ENCODE results near the gene DIAPH2.
"Not testable (repeated sequence)": the region's sequence is repeated elsewhere in the genome, so short reads cannot be mapped to it uniquely, and the experiment has no call there.

Gene DIAPH2

GRCh38 chrX:96719161-96719875 is 34.7 kb downstream of the DIAPH2 start:
- DNase-seq (ENCODE audit: low spot score) = no peak

- no peak for DNase-seq (ENCODE audit: low spot score)
Measured at GRCh38 chrX:96721354-96721753, 36.7 kb downstream of the DIAPH2 start.

GRCh38 chrX:96722781-96723180 is 38.1 kb downstream of the DIAPH2 start:
- no peak for DNase-seq (ENCODE audit: low spot score)

- DNase-seq (ENCODE audit: low spot score) = no peak
Measured at GRCh38 chrX:96729053-96729452, 44.4 kb downstream of the DIAPH2 start.

- no peak for DNase-seq (ENCODE audit: low spot score)
Measured at GRCh38 chrX:96729868-96730643, 45.4 kb downstream of the DIAPH2 start.

- DNase-seq (ENCODE audit: low spot score) = not testable (repeated sequence)
Measured at GRCh38 chrX:96731000-96731399, 46.4 kb downstream of the DIAPH2 start.

GRCh38 chrX:96743367-96744073 is 58.9 kb downstream of the DIAPH2 start:
- DNase-seq (ENCODE audit: low spot score) = no peak

- DNase-seq (ENCODE audit: low spot score) = no peak
Measured at GRCh38 chrX:96752781-96753180, 68.1 kb downstream of the DIAPH2 start.

GRCh38 chrX:96753230-96753629 is 68.6 kb downstream of the DIAPH2 start:
- DNase-seq (ENCODE audit: low spot score) = no peak

GRCh38 chrX:96756491-96756890 is 71.8 kb downstream of the DIAPH2 start:
- DNase-seq (ENCODE audit: low spot score) = no peak

- DNase-seq (ENCODE audit: low spot score) = no peak
Measured at GRCh38 chrX:96761566-96761965, 76.9 kb downstream of the DIAPH2 start.

GRCh38 chrX:96763608-96764007 is 79.0 kb downstream of the DIAPH2 start:
- no peak for DNase-seq (ENCODE audit: low spot score)

GRCh38 chrX:96764864-96765263 is 80.2 kb downstream of the DIAPH2 start:
- no peak for DNase-seq (ENCODE audit: low spot score)

GRCh38 chrX:96770315-96770714 is 85.7 kb downstream of the DIAPH2 start:
- DNase-seq (ENCODE audit: low spot score) = no peak

- DNase-seq (ENCODE audit: low spot score) = no peak
Measured at GRCh38 chrX:96771486-96771885, 86.8 kb downstream of the DIAPH2 start.

GRCh38 chrX:96774116-96774515 is 89.5 kb downstream of the DIAPH2 start:
- no peak for DNase-seq (ENCODE audit: low spot score)

- DNase-seq (ENCODE audit: low spot score) = no peak
Measured at GRCh38 chrX:96776966-96777365, 92.3 kb downstream of the DIAPH2 start.

- no peak for DNase-seq (ENCODE audit: low spot score)
Measured at GRCh38 chrX:96791559-96791958, 106.9 kb downstream of the DIAPH2 start.

- no peak for DNase-seq (ENCODE audit: low spot score)
Measured at GRCh38 chrX:96792047-96792446, 107.4 kb downstream of the DIAPH2 start.

GRCh38 chrX:96798982-96799381 is 114.3 kb downstream of the DIAPH2 start:
- DNase-seq (ENCODE audit: low spot score) = no peak

GRCh38 chrX:96807318-96807717 is 122.7 kb downstream of the DIAPH2 start:
- DNase-seq (ENCODE audit: low spot score) = no peak

- no peak for DNase-seq (ENCODE audit: low spot score)
Measured at GRCh38 chrX:96820935-96821334, 136.3 kb downstream of the DIAPH2 start.

GRCh38 chrX:96824166-96824565 is 139.5 kb downstream of the DIAPH2 start:
- no peak for DNase-seq (ENCODE audit: low spot score)
